ENCODE results near the gene ADK. TPM values are rescaled to one million over a fixed set of nuclear protein-coding genes. Genes with fewer than 3 reads are reported as not detected.

ADK gene
- total RNA-seq, 2 experiments from 2014 or later: 26.4 to 31.1 TPM

DNA sequence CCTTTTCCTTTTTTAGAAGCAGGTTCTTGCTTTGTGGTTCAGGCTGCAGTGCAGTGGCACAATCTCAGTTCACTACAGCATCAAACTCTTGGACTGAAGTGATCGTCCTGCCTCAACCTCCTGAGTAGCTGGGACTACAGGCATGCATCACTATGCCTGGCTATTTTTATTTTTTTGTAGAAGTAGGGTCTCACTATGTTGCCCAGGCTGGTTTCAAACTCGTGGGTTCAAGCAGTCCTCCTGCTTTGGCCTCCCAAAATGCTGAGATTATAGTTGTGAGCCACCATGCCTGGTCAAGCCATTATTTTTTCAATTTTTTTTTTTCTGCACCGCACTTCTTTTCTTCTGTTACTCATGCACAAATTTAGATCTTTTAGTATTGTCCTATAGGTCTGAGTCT is 154.7 kb downstream of the ADK start:
- TF ChIP-seq EZH2phosphoT487 (IDR thresholded peaks at IDR 0.05; ENCODE audit: borderline replicate concordance, low read depth, low read length): no peak
- TF ChIP-seq, protein P1, sequence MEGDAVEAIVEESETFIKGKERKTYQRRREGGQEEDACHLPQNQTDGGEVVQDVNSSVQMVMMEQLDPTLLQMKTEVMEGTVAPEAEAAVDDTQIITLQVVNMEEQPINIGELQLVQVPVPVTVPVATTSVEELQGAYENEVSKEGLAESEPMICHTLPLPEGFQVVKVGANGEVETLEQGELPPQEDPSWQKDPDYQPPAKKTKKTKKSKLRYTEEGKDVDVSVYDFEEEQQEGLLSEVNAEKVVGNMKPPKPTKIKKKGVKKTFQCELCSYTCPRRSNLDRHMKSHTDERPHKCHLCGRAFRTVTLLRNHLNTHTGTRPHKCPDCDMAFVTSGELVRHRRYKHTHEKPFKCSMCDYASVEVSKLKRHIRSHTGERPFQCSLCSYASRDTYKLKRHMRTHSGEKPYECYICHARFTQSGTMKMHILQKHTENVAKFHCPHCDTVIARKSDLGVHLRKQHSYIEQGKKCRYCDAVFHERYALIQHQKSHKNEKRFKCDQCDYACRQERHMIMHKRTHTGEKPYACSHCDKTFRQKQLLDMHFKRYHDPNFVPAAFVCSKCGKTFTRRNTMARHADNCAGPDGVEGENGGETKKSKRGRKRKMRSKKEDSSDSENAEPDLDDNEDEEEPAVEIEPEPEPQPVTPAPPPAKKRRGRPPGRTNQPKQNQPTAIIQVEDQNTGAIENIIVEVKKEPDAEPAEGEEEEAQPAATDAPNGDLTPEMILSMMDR (conservative IDR thresholded peaks at IDR 0.05; ENCODE audit: low read length): no peak
- POLR2A ChIA-PET: no interaction called here
- intact Hi-C loops (cut with micrococcal nuclease; ENCODE audit: unreplicated experiment): no loop called here
- Histone ChIP-seq H2AFZ (ENCODE audit: low read length) (no peak overlapping the region), H4K20me1 (ENCODE audit: insufficient read depth, low read length) (no peaks in the 10 kb centered on the region), H3K9me3 (ENCODE audit: low read length) (no peaks in the 10 kb centered on the region), H3K9me2 (ENCODE audit: insufficient read depth, low read length) (no peaks in the 10 kb centered on the region), H3K36me3 (ENCODE audit: insufficient read depth, low read length) (no peaks in the 10 kb centered on the region), H3K27ac (ENCODE audit: low read depth, low read length, poor library complexity, severe bottlenecking) (no peak overlapping the region), H3K4me2 (ENCODE audit: low read length) (no peak overlapping the region), H3K4me3 (ENCODE audit: low read depth, low read length, poor library complexity, severe bottlenecking) (no peak overlapping the region), H3K4me1 (ENCODE audit: insufficient read depth, low read length, poor library complexity, severe bottlenecking) (no peaks in the 10 kb centered on the region), H3K79me2 (ENCODE audit: insufficient read depth, low read depth, low read length) (no peaks in the 10 kb centered on the region)
- BruUV-seq (replicated peaks): no TSS peak
- DNase-seq (ENCODE audit: low spot score): no peak
- CTCF ChIA-PET (ENCODE audit: unreplicated experiment): no interaction called here

DNA sequence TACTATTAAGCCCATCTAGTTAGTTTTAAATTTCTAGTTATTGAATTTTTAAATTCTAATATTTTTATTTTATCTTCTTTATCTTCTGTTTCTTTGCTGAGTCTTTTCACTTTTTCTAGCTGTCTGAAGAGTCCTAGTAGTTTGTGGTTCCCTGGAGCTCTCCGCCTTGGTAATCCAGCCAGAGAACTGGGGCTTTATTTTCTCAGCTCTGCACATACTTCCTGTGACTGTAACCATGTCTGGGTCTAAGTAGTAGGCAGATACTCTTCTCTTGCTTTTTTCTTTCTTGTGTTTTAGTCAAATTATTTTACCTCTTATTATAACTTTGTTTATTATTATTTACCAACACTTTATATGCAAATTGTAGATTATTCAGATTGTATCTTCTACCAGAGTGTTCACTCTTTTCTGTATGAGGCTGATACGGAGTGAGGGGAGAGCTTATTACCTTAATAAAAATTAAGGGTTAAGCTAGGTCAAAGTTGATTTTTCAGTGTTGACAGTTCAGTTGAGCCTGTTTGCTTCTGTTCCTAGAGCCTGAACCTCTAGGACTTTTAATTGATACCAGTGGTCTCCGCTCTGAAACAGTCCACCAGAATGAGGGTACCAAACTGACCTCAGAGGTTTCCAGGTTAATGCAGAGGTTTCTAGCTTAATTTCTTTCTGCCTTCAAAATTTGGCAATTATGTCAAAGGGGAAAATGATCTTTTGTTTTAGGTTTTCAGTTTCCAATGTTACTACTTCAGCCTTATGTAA is 155.4 kb downstream of the ADK start:
- H3K36me3 ChIP-seq (ENCODE audit: insufficient read depth, low read length): no peaks in the 10 kb centered on the region
- H3K27ac ChIP-seq (ENCODE audit: low read depth, low read length, poor library complexity, severe bottlenecking): no peak overlapping the region
- H3K9me3 ChIP-seq (ENCODE audit: low read length): no peaks in the 10 kb centered on the region
- POLR2A ChIA-PET: interaction anchor here (1.7 kb wide), 1 partner anchor 9 kb away, joined by 5 read pairs; no protein-coding TSS in a partner anchor
- CTCF ChIA-PET (ENCODE audit: unreplicated experiment): interaction anchor here (0.8 kb wide), 1 partner anchor 41 kb away, joined by 3 read pairs; no protein-coding TSS in a partner anchor
- H2AFZ ChIP-seq (ENCODE audit: low read length): no peak overlapping the region
- intact Hi-C loops (cut with micrococcal nuclease; ENCODE audit: unreplicated experiment): no loop called here
- TF ChIP-seq EZH2phosphoT487 (IDR thresholded peaks at IDR 0.05; ENCODE audit: borderline replicate concordance, low read depth, low read length): no peak
- TF ChIP-seq, protein P1 (conservative IDR thresholded peaks at IDR 0.05; ENCODE audit: low read length): no peak
- no peaks in the 10 kb centered on the region for H4K20me1 ChIP-seq (ENCODE audit: insufficient read depth, low read length)
- no peak overlapping the region for H3K4me3 ChIP-seq (ENCODE audit: low read depth, low read length, poor library complexity, severe bottlenecking)
- H3K4me2 ChIP-seq (ENCODE audit: low read length): no peak overlapping the region
- H3K9me2 ChIP-seq (ENCODE audit: insufficient read depth, low read length): no peaks in the 10 kb centered on the region
- no TSS peak for BruUV-seq (replicated peaks)
- H3K79me2 ChIP-seq (ENCODE audit: insufficient read depth, low read depth, low read length): no peaks in the 10 kb centered on the region
- H3K4me1 ChIP-seq (ENCODE audit: insufficient read depth, low read length, poor library complexity, severe bottlenecking): no peaks in the 10 kb centered on the region
- DNase-seq (ENCODE audit: low spot score): no peak

DNA sequence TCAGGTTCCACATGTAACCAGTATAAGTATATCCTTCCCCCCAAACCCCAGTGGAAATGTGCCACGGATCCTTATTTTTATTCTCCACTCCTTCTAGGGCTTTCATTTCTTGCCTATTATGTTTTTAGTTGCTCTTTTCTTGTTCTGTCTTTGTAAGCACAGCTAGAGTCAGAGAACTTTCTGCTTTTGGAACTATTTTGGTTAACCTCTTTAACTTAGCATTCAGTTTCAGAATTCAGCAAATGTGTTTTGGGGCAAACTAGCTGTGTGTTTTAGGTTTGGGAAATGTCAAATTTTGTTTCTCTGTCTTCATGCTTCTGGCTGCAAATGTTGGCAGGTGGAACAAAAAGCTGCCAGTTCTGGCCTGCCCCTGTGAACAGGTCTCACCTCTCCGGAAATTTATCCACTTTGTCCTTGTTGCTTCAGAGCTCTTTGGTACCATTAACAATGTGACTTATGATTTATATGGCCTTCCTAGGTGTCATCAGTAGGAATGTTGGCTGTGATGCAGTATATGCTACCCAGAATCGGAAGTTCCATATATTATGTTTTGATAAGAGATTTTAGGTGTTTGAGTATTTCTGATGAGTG is 156.1 kb downstream of the ADK start:
- BruUV-seq (replicated peaks): no TSS peak

More for the DNA sequence above, 156.1 kb downstream of the ADK start:
- no peak overlapping the region for H2AFZ ChIP-seq (ENCODE audit: low read length)
- no peaks in the 10 kb centered on the region for H3K9me2 ChIP-seq (ENCODE audit: insufficient read depth, low read length)
- H3K36me3 ChIP-seq (ENCODE audit: insufficient read depth, low read length): no peaks in the 10 kb centered on the region
- ChIA-PET CTCF (ENCODE audit: unreplicated experiment) (interaction anchor here (0.8 kb wide), 1 partner anchor 42 kb away, joined by 3 read pairs; no protein-coding TSS in a partner anchor), POLR2A (interaction anchor here (1.0 to 1.7 kb wide), 2 partner anchors 10 to 22 kb away, joined by 3 to 5 read pairs; no protein-coding TSS in a partner anchor)
- no peaks in the 10 kb centered on the region for H3K4me1 ChIP-seq (ENCODE audit: insufficient read depth, low read length, poor library complexity, severe bottlenecking)
- DNase-seq (ENCODE audit: low spot score): no peak
- H3K4me3 ChIP-seq (ENCODE audit: low read depth, low read length, poor library complexity, severe bottlenecking): no peak overlapping the region
- no peak overlapping the region for H3K27ac ChIP-seq (ENCODE audit: low read depth, low read length, poor library complexity, severe bottlenecking)
- H3K9me3 ChIP-seq (ENCODE audit: low read length): no peaks in the 10 kb centered on the region
- no peak overlapping the region for H3K4me2 ChIP-seq (ENCODE audit: low read length)
- no peak for TF ChIP-seq EZH2phosphoT487 (IDR thresholded peaks at IDR 0.05; ENCODE audit: borderline replicate concordance, low read depth, low read length)
- TF ChIP-seq, protein P1 (conservative IDR thresholded peaks at IDR 0.05; ENCODE audit: low read length): no peak
- H4K20me1 ChIP-seq (ENCODE audit: insufficient read depth, low read length): no peaks in the 10 kb centered on the region
- intact Hi-C loops (cut with micrococcal nuclease; ENCODE audit: unreplicated experiment): no loop called here
- no peaks in the 10 kb centered on the region for H3K79me2 ChIP-seq (ENCODE audit: insufficient read depth, low read depth, low read length)

All from OCI-LY7 (cell line).